Measurements from ENCODE around the gene RAB3D. TPM values are rescaled to one million over a fixed set of nuclear protein-coding genes. Genes with fewer than 3 reads are reported as not detected.

Gene RAB3D
- polyA plus RNA-seq, 1 experiment, result 12.0 TPM

GRCh38 chr19:11306337-11306736, 33.1 kb downstream of the RAB3D start:
- DNase-seq (ENCODE audit: low read depth), result no peak

GRCh38 chr19:11304936-11305335, 34.5 kb downstream of the RAB3D start:
- CTCF ChIA-PET, result interaction anchor here (1.0 kb wide), 1 partner anchor 9 kb away, joined by 3 read pairs; the partner anchor contains the start of gene TSPAN16
- DNase-seq (ENCODE audit: low read depth), result no peak
- no peaks in the 10 kb centered on the region for H3K36me3 ChIP-seq (ENCODE audit: control insufficient read depth, insufficient read depth, low read length)
- peaks cover 11% of the 10 kb centered on the region for H3K27me3 ChIP-seq (ENCODE audit: control insufficient read depth, insufficient read depth, low read length)
- POLR2A ChIA-PET, result no interaction called here
- no peak overlapping the region for H3K4me3 ChIP-seq (ENCODE audit: low read depth, low read length)
- no peak for TF ChIP-seq CTCF (IDR thresholded peaks at IDR 0.05; ENCODE audit: insufficient read depth, low read depth, low read length)

More at GRCh38 chr19:11306337-11306736, 33.1 kb downstream of the RAB3D start:
- Histone ChIP-seq H3K4me3 (ENCODE audit: low read depth, low read length) (no peak overlapping the region), H3K27me3 (ENCODE audit: control insufficient read depth, insufficient read depth, low read length) (peaks cover 4% of the 10 kb centered on the region; the same call in 1 of the 2 replicates), H3K36me3 (ENCODE audit: control insufficient read depth, insufficient read depth, low read length) (no peaks in the 10 kb centered on the region)
- ChIA-PET CTCF (interaction anchor here (0.9 to 1.2 kb wide), 2 partner anchors 9 to 16 kb away, joined by 3 to 4 read pairs; no protein-coding TSS in a partner anchor), POLR2A (no interaction called here)
- no peak for TF ChIP-seq CTCF (IDR thresholded peaks at IDR 0.05; ENCODE audit: insufficient read depth, low read depth, low read length)

- Histone ChIP-seq H3K4me3 (ENCODE audit: low read depth, low read length) (no peak overlapping the region), H3K27me3 (ENCODE audit: control insufficient read depth, insufficient read depth, low read length) (peaks cover 12% of the 10 kb centered on the region), H3K36me3 (ENCODE audit: control insufficient read depth, insufficient read depth, low read length) (no peaks in the 10 kb centered on the region)
- POLR2A ChIA-PET, result no interaction called here
- no peak for TF ChIP-seq CTCF (IDR thresholded peaks at IDR 0.05; ENCODE audit: insufficient read depth, low read depth, low read length)
- CTCF ChIA-PET, result interaction anchor here (0.6 kb wide), 1 partner anchor 46 kb away, joined by 3 read pairs; the partner anchor contains the start of genes CCDC159 and TMEM205
- no peak for DNase-seq (ENCODE audit: low read depth)
These were observed 38.7 kb downstream of the RAB3D start for GRCh38 chr19:11300811-11301120.

- no peak for TF ChIP-seq CTCF (IDR thresholded peaks at IDR 0.05; ENCODE audit: insufficient read depth, low read depth, low read length)
- no peak for DNase-seq (ENCODE audit: low read depth)
- no peaks in the 10 kb centered on the region for H3K36me3 ChIP-seq (ENCODE audit: control insufficient read depth, insufficient read depth, low read length)
- H3K4me3 ChIP-seq (ENCODE audit: low read depth, low read length), result no peak overlapping the region
- ChIA-PET POLR2A (no interaction called here), CTCF (interaction anchor here (1.3 kb wide), 1 partner anchor 81 kb away, joined by 4 read pairs; no protein-coding TSS in a partner anchor)
- peaks cover 12% of the 10 kb centered on the region for H3K27me3 ChIP-seq (ENCODE audit: control insufficient read depth, insufficient read depth, low read length)
These were observed 39.3 kb downstream of the RAB3D start for GRCh38 chr19:11299946-11300810.

- ChIA-PET POLR2A (no interaction called here), CTCF (interaction anchor here (0.7 to 2.1 kb wide), 6 partner anchors 9 to 1652 kb away, joined by 3 to 12 read pairs (median 3); no protein-coding TSS in a partner anchor)
- H3K36me3 ChIP-seq (ENCODE audit: control insufficient read depth, insufficient read depth, low read length), result no peaks in the 10 kb centered on the region
- no peak for TF ChIP-seq CTCF (IDR thresholded peaks at IDR 0.05; ENCODE audit: insufficient read depth, low read depth, low read length)
- no peak overlapping the region for H3K4me3 ChIP-seq (ENCODE audit: low read depth, low read length)
- DNase-seq (ENCODE audit: low read depth), result no peak
- H3K27me3 ChIP-seq (ENCODE audit: control insufficient read depth, insufficient read depth, low read length), result peaks cover 8% of the 10 kb centered on the region
These were observed 43.2 kb downstream of the RAB3D start for GRCh38 chr19:11296264-11296663.

Data from BJ (cell line).